AG10803 (cell line): ENCODE results near the gene EPHX1.
A peak's percentile ranks its signal among the peaks of the same experiment; 100 is the strongest.

Experiments used
- DNase-seq: peaks from one replicate; pipeline ENCODE4 v3.0.0; 2010; ENCODE audit warnings: low read depth
- H3K4me3 ChIP-seq: 2 replicates; pipeline ENCODE4 v1.5.1; 2011; ENCODE audit warnings: mild to moderate bottlenecking, low read length, control low read depth
- CTCF ChIP-seq: conservative IDR thresholded peaks from 2 replicates; pipeline ENCODE4 v1.5.1; 2011; ENCODE audit warnings: mild to moderate bottlenecking, low read length, control low read depth, inconsistent platforms

Gene EPHX1

GRCh38 chr1:225875044-225875815 lies 65.3 kb downstream of the EPHX1 start:
- no peak overlapping the region for H3K4me3 ChIP-seq
- no peak for TF ChIP-seq CTCF
- no peak for DNase-seq

- no peak for DNase-seq
- TF ChIP-seq CTCF, result no peak
- no peak overlapping the region for H3K4me3 ChIP-seq
Measured at GRCh38 chr1:225876900-225877510, 67.1 kb downstream of the EPHX1 start.

- H3K4me3 ChIP-seq, result no peak overlapping the region
- peak; percentile 69 for TF ChIP-seq CTCF
- DNase-seq, result peak; percentile 61
Measured at GRCh38 chr1:225877580-225877979, 67.7 kb downstream of the EPHX1 start.

GRCh38 chr1:225878282-225878681 lies 68.4 kb downstream of the EPHX1 start:
- no peak for TF ChIP-seq CTCF

GRCh38 chr1:225879521-225880221 lies 69.7 kb downstream of the EPHX1 start:
- TF ChIP-seq CTCF, result no peak
- H3K4me3 ChIP-seq, result no peak overlapping the region
- DNase-seq, result no peak

More at GRCh38 chr1:225878282-225878681, 68.4 kb downstream of the EPHX1 start:
- no peak for DNase-seq
- H3K4me3 ChIP-seq, result no peak overlapping the region

GRCh38 chr1:225880222-225880588 lies 70.3 kb downstream of the EPHX1 start:
- DNase-seq, result no peak
- H3K4me3 ChIP-seq, result no peak overlapping the region
- no peak for TF ChIP-seq CTCF
